GM12874 (cell line): Measurements from ENCODE around the gene PRSS57.
A peak's percentile ranks its signal among the peaks of the same experiment; 100 is the strongest.

Source experiments
- CTCF ChIP-seq: IDR thresholded peaks from 2 replicates; pipeline ENCODE4 v1.5.1; 2011; ENCODE audit warnings: low read depth, mild to moderate bottlenecking, control low read depth, low read length, moderate library complexity; ENCODE audit not compliant: insufficient read depth

The PRSS57 gene

DNA sequence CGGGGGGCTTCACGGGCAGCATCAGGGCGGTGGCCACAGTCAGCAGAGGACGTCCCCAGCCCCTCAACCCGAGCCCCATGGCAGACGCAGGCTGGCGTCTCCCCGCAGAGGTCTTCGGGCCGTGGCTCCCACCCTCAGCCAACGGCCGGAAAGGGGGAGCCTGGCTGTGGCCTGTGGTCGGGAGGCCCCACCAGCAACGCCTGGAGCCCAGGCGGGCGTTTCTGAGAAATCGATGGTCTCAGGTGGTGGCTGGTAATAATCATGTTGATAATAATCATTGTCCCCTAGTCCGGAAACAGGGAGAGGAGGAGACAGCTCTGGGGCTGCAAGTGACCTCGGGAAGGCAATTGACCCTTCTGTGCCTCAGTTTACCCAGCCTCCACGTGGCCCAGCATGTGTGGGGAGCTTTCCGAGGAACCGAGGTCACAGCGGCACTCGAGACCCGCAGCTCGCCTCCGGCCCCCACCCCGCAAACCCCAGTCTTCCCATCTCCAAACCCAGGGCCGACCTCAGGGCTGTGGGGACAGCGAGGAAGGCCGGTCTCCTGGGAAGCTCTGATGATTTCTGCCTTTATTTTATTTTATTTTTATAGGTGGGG, at the start of gene PRSS57:
Gene PRSS57, minus strand, starts transcription at position 101 of the 598 bp plus-strand sequence. Its CDS starts 22 bp downstream, at position 79.
- no peak for TF ChIP-seq CTCF

DNA sequence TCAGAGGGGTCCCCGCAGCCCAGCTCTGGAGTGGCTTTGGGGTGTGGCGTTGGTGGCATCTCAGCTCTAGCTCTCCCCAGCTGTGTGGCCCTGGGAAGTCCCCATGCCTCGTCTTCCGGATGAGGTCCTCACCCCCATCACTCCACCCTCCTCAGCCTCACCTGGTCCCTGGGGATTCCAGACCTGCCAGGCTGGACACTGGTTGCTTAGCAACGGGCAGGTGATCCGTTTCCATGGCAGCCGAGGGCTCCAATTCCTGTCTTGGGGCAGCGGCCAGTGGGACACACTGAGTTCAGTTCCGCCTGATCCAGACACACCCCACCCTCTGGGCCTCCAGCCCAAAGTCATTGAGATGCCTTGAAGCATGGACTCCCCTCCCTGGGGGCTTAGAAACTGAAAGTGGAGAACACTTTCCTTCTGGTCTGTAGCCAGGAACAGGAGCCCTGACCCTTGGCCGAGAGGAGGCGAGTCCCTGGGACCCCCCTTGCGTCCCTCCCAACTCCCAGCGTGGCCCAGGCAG, 48.0 kb upstream of the PRSS57 start:
- no peak for TF ChIP-seq CTCF

- TF ChIP-seq CTCF: no peak
Observed at GRCh38 chr19:742540-743075, 47.4 kb upstream of the PRSS57 start.

DNA sequence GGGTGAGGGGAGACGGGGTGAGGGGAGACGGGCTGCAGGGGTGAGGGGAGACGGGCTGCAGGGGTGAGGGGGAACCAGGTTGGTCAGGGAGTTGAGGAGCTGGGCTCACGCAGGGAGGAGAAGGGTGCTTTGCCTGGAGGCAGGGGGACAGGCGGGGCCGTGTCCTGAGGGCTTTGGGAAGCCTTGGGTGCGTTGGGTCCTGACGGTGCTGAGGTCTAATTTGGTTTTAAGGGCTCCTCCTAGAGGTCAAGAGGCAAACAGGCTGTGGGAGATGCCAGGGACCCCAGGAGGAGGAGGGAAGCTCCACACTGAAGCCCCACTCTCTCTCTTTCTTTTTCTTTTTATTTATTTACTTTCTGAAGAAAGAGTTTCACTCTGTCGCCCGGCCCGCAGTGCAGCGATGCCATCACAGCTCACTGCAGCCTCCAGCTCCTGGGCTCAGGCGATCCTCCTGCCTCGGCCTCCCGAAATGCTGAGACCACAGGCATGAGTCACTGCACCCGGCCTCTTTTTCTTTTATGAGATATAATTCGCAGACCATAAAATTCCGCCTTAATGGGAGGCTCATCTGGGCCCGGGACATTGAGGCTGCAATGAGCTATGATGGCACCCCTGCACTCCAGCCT, 46.4 kb upstream of the PRSS57 start:
- TF ChIP-seq CTCF: 0 out of 2 replicates have a peak, but pooled peaks have one; percentile 11

- TF ChIP-seq CTCF: no peak
Observed at GRCh38 chr19:739998-740715, 44.9 kb upstream of the PRSS57 start.

- TF ChIP-seq CTCF: no peak
Observed at GRCh38 chr19:738509-739128, 43.4 kb upstream of the PRSS57 start.
